ENCODE results near the gene ALOX15B.

GRCh38 chr17:8059131-8059530 is 20.3 kb downstream of the ALOX15B start:
- no peak for TF ChIP-seq CTCF (IDR thresholded peaks at IDR 0.05; ENCODE audit: borderline replicate concordance, extremely low read depth, low read length, poor library complexity, severe bottlenecking)
- TF ChIP-seq EZH2 (IDR thresholded peaks at IDR 0.05; ENCODE audit: borderline replicate concordance, low read depth, low read length, severe bottlenecking) = no peak

Data from DND-41 (cell line).